Osteoblast (primary cell): Measurements from ENCODE around the gene AOC2. TPM values are rescaled to one million over a fixed set of nuclear protein-coding genes. Genes with fewer than 3 reads are reported as not detected.
"Not testable (repeated sequence)": the region's sequence is repeated elsewhere in the genome, so short reads cannot be mapped to it uniquely, and the experiment has no call there.

Source experiments
- DNase-seq: peaks from one replicate; pipeline ENCODE4 v3.0.0; 2011; ENCODE audit warnings: low spot score, mixed read lengths; ENCODE audit not compliant: insufficient read length; ENCODE audit errors: missing footprints
- H2AFZ ChIP-seq: 2 replicates; pipeline ENCODE4 v1.6.0; 2011; ENCODE audit warnings: mild to moderate bottlenecking, low read length
- H3K27ac ChIP-seq: 2 replicates; pipeline ENCODE4 v1.5.1; 2011; ENCODE audit warnings: mild to moderate bottlenecking, low read depth, low read length, moderate library complexity
- H3K27me3 ChIP-seq: 2 replicates; pipeline ENCODE4 v1.6.0; 2012; ENCODE audit warnings: mild to moderate bottlenecking, control low read depth, inconsistent platforms, low read length, moderate library complexity; ENCODE audit not compliant: insufficient read depth
- H3K36me3 ChIP-seq: 2 replicates; pipeline ENCODE4 v1.5.1; 2011; ENCODE audit warnings: mild to moderate bottlenecking, low read length, control low read depth, moderate library complexity; ENCODE audit not compliant: insufficient read depth
- H3K4me1 ChIP-seq: 2 replicates; pipeline ENCODE4 v1.5.1; 2011; ENCODE audit warnings: mild to moderate bottlenecking, low read length, control low read depth, moderate library complexity; ENCODE audit not compliant: insufficient read depth
- H3K4me2 ChIP-seq: 2 replicates; pipeline ENCODE4 v1.6.0; 2011; ENCODE audit warnings: mild to moderate bottlenecking, low read length; ENCODE audit not compliant: insufficient read depth
- H3K4me3 ChIP-seq: fragments of 200-600 bp; sonication (generic); 3 replicates; pipeline ENCODE4 v1.5.1; 2012; ENCODE audit warnings: mild to moderate bottlenecking, low read length, inconsistent platforms; ENCODE audit not compliant: insufficient read depth
- H3K79me2 ChIP-seq: 2 replicates; pipeline ENCODE4 v1.6.0; 2012; ENCODE audit warnings: mild to moderate bottlenecking, low read length, control low read depth, inconsistent platforms; ENCODE audit not compliant: insufficient read depth
- H3K9me3 ChIP-seq: 2 replicates; pipeline ENCODE4 v1.5.1; 2011; ENCODE audit warnings: low read depth, low read length, control low read depth
- H4K20me1 ChIP-seq: 2 replicates; pipeline ENCODE4 v1.6.0; 2012; ENCODE audit warnings: mild to moderate bottlenecking, low read length, control low read depth; ENCODE audit not compliant: insufficient read depth
- total RNA-seq: library from RNA; depleted of rRNA; stranded (reverse); fragments of >200 nt; gene quantifications from 2 replicates; pipeline ENCODE4 v1.2.3, GENCODE V29; 2012
- TF ChIP-seq, protein P1 (sequence below): IDR thresholded peaks from 2 replicates; pipeline ENCODE4 v1.5.1; 2011; ENCODE audit warnings: mild to moderate bottlenecking, low read depth, low read length, moderate library complexity; ENCODE audit errors: extremely low read depth

Gene AOC2
- total RNA-seq, 1 donor = 0.72 TPM

DNA sequence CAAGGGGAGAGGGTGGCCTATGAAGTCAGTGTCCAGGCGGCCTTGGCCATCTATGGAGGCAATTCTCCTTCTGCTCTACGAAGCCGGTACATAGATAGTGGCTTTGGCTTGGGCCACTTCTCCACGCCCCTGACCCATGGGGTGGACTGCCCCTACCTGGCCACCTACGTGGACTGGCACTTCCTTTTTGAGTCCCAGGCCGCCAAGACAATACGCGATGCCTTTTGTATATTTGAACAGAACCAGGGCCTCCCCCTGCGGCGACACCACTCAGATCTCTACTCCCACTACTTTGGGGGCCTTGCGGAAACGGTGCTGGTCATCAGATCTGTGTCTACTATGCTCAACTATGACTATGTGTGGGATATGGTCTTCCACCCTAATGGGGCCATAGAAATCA lies 24.0 kb downstream of the AOC2 start:
- Histone ChIP-seq H3K36me3 (no peaks in the 10 kb centered on the region), H3K4me3 (no peak overlapping the region), H3K27ac (no peak overlapping the region), H3K4me2 (no peak overlapping the region), H2AFZ (no peak overlapping the region), H3K9me3 (peaks cover 2% of the 10 kb centered on the region), H3K79me2 (no peaks in the 10 kb centered on the region), H3K4me1 (peaks cover 12% of the 10 kb centered on the region), H4K20me1 (no peaks in the 10 kb centered on the region), H3K27me3 (peaks cover 11% of the 10 kb centered on the region)
- DNase-seq = no peak
- TF ChIP-seq, protein P1, sequence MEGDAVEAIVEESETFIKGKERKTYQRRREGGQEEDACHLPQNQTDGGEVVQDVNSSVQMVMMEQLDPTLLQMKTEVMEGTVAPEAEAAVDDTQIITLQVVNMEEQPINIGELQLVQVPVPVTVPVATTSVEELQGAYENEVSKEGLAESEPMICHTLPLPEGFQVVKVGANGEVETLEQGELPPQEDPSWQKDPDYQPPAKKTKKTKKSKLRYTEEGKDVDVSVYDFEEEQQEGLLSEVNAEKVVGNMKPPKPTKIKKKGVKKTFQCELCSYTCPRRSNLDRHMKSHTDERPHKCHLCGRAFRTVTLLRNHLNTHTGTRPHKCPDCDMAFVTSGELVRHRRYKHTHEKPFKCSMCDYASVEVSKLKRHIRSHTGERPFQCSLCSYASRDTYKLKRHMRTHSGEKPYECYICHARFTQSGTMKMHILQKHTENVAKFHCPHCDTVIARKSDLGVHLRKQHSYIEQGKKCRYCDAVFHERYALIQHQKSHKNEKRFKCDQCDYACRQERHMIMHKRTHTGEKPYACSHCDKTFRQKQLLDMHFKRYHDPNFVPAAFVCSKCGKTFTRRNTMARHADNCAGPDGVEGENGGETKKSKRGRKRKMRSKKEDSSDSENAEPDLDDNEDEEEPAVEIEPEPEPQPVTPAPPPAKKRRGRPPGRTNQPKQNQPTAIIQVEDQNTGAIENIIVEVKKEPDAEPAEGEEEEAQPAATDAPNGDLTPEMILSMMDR = no peak

DNA sequence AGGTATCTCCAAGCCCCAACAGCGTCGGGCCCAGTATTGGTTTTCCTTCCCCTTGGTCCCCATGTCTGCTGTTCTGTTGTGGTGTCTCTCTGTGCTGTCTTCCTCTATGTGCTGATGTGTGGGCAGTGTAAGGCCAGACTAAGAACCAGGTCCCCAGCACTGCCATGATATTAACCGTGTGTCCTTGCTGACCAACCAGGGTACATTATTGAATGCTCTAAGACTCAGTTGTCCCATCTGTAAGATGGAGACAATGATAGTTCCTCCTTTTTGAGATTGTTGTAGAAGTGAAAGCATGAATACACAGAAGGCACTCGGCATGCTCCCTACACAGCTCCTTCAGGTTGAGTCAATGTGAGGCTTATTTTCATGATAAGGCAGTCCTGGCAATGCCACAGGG lies 27.3 kb downstream of the AOC2 start:
- Histone ChIP-seq H3K27me3 (peaks cover 8% of the 10 kb centered on the region), H3K4me1 (no peaks in the 10 kb centered on the region), H3K9me3 (peaks cover 2% of the 10 kb centered on the region), H3K4me3 (no peak overlapping the region), H3K79me2 (no peaks in the 10 kb centered on the region), H2AFZ (no peak overlapping the region), H3K4me2 (no peak overlapping the region), H3K36me3 (no peaks in the 10 kb centered on the region), H4K20me1 (no peaks in the 10 kb centered on the region), H3K27ac (no peak overlapping the region)
- no peak for DNase-seq
- TF ChIP-seq, protein P1 = no peak

DNA sequence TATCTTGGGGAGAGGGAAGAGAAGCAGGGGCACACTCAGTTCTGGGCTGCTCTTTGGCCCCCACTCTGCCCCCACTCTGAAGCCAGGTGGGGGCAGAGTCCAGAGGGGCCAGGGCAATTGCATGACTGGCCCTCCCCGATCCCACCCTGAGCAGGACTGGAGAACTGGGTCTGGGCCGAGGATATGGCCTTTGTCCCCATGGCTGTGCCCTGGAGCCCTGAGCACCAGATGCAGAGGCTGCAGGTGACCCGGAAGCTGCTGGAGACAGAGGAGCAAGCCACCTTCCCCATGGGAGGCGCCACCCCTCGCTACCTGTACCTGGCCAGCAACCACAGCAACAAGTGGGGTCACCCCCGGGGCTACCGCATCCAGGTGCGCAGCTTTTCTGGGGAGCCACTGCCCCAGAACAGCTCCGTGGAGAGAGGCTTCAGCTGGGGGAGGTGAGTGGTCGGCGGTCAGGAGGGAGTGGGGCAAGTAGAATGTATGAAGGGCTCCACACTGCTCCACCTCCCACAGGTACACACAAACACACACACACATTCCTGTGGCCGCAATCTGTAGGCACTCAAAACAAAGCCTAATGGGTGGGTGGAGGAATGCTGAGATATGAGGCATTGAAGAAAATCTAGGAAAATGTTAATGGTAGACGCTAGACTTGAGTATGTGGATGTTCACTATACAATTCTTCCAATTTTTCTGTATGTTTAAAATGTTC lies 28.0 kb downstream of the AOC2 start:
- TF ChIP-seq, protein P1 = no peak

DNA sequence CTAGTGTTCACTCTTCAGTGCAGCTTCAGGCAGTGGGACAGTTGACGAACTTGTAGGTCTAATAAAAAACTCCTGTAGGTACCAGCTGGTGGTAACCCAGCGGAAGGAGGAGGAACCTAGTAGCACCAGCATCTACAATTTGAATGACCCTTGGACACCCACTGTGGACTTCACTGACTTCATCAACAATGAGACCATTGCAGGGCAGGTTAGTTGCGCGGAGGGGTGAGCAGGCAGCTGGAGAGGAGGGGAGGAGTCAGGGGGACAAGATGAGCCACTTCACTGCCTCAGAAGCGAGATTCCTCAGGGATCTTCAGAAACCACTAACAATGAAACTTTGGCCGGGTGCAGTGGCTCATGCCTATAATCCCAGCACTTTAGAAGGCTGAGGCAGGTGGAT lies 28.9 kb downstream of the AOC2 start:
- no peak overlapping the region for H2AFZ ChIP-seq

More for the DNA sequence above, 28.0 kb downstream of the AOC2 start:
- H3K79me2 ChIP-seq = no peaks in the 10 kb centered on the region
- peaks cover 2% of the 10 kb centered on the region for H3K9me3 ChIP-seq
- H2AFZ ChIP-seq = no peak overlapping the region
- no peak overlapping the region for H3K27ac ChIP-seq
- no peak for DNase-seq
- no peaks in the 10 kb centered on the region for H4K20me1 ChIP-seq
- no peaks in the 10 kb centered on the region for H3K36me3 ChIP-seq
- H3K27me3 ChIP-seq = peaks cover 14% of the 10 kb centered on the region
- no peak overlapping the region for H3K4me2 ChIP-seq
- H3K4me1 ChIP-seq = no peaks in the 10 kb centered on the region
- H3K4me3 ChIP-seq = no peak overlapping the region

DNA sequence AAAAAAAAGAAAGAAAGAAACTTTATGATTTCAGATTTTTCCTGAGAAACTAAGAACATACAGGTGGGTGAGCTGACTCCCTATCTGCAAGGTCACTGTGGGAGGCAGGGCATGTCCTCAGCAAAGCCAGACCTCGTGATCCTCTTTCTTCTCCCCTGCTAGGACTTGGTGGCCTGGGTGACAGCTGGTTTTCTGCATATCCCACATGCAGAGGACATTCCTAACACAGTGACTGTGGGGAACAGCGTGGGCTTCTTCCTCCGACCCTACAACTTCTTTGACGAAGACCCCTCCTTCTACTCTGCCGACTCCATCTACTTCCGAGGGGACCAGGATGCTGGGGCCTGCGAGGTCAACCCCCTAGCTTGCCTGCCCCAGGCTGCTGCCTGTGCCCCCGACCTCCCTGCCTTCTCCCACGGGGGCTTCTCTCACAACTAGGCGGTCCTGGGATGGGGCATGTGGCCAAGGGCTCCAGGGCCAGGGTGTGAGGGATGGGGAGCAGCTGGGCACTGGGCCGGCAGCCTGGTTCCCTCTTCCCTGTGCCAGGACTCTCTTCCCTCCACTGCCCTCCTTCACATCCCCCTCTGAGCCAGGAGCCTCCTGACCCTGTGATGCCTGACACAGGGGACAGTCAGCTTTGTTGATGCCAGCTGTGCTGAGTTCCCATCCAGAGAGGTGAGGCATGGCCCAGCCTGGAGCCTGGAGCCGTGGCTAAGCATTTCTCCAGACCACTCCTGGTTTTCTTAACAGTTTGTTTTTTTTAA lies 29.7 kb downstream of the AOC2 start:
- H3K79me2 ChIP-seq, H4K20me1 ChIP-seq, DNase-seq, H3K4me1 ChIP-seq, H3K36me3 ChIP-seq, H3K4me3 ChIP-seq, H3K4me2 ChIP-seq, H3K9me3 ChIP-seq, H2AFZ ChIP-seq, H3K27ac ChIP-seq: not testable (repeated sequence)
- H3K27me3 ChIP-seq = peaks cover 26% of the 10 kb centered on the region

More for the DNA sequence above, 28.9 kb downstream of the AOC2 start:
- H3K9me3 ChIP-seq = peaks cover 2% of the 10 kb centered on the region
- no peak overlapping the region for H3K27ac ChIP-seq
- H3K4me3 ChIP-seq = no peak overlapping the region
- no peak overlapping the region for H3K4me2 ChIP-seq
- DNase-seq = no peak
- H3K4me1 ChIP-seq = no peaks in the 10 kb centered on the region
- no peaks in the 10 kb centered on the region for H3K36me3 ChIP-seq
- no peaks in the 10 kb centered on the region for H3K79me2 ChIP-seq
- TF ChIP-seq, protein P1 = no peak
- H4K20me1 ChIP-seq = no peaks in the 10 kb centered on the region
- peaks cover 18% of the 10 kb centered on the region for H3K27me3 ChIP-seq
